K562 (cell line): ENCODE results near the gene RSPH1. TPM values are rescaled to one million over a fixed set of nuclear protein-coding genes. Genes with fewer than 3 reads are reported as not detected.

Experiments used
- CBFA2T2 ChIP-seq: fragments of 450-650 bp; conservative IDR thresholded peaks from 2 replicates; pipeline ENCODE4 v1.6.1; 2017; ENCODE audit warnings: mild to moderate bottlenecking
- DMBX1 ChIP-seq: fragments of 250-450 bp; sonication (Bioruptor Pico); IDR thresholded peaks from 2 replicates; pipeline ENCODE4 v1.8.0; 2022; ENCODE audit warnings: inconsistent platforms, mild to moderate bottlenecking, moderate library complexity, borderline replicate concordance
- GABPA ChIP-seq: fragments of 200-800 bp; sonication (Bioruptor generic); conservative IDR thresholded peaks from 2 replicates; pipeline ENCODE4 v1.6.1; 2016; ENCODE audit warnings: low read depth, missing genetic modification characterization, missing compliant biosample characterization
- ZBTB40 ChIP-seq, 2 experiments: fragments of 450-650 bp in 1 of 2; sonication (generic) in 1 of 2; formaldehyde crosslinking in 1 of 2; IDR thresholded peaks; 2 replicates each; pipeline versions ENCODE4 v1.7.1 to v1.9.0; 2016 to 2022; ENCODE audit warnings: inconsistent platforms in 1 of 2, mild to moderate bottlenecking in 1 of 2, missing genetic modification reagents in 1 of 2
- polyA plus RNA-seq, 8 experiments: library from polyadenylated mRNA; depleted of rRNA in 4 of 8; stranded (reverse) in 5 of 8; unstranded in 3 of 8; fragments of >200 nt; fragmentation: Nextera tagmentation in 2 of 8; fragmentation: Illumina TruSeq in 1 of 8; extraction: Ambion mirVana in 2 of 8; extraction: Trizol in 1 of 8; gene quantifications; 2 replicates each; pipeline versions ENCODE4 v1.2.1 to v1.2.3, GENCODE V29; 2011 to 2014; ENCODE audit warnings: inconsistent platforms in 1 of 8, missing spikeins in 1 of 8
- total RNA-seq, 7 experiments: library from RNA; depleted of rRNA in 6 of 7; stranded (reverse); fragments of >200 nt in 6 of 7; fragmentation: Illumina TruSeq in 2 of 7; extraction: Trizol in 2 of 7; gene quantifications; 2 replicates each; pipeline versions ENCODE4 v1.2.1 to v1.2.3, GENCODE V29; 2011 to 2021; ENCODE audit warnings: low replicate concordance in 1 of 7

RSPH1 gene
- total and polyA plus RNA-seq, 9 of the 15 experiments (the other 6 are each of a cell fraction or from before 2014, with no cell fraction given) = 0.17 TPM; not detected in 8

GRCh38 chr21:42463861-42464515 is 32.0 kb downstream of the RSPH1 start (continued):
- TF ChIP-seq ZBTB40 (IDR thresholded peaks at IDR 0.05) (peak; percentile 21; the same call in 1 of the 2 replicates), ZBTB40 (CRISPR knock-in tag; IDR thresholded peaks at IDR 0.05) (no peak), CBFA2T2 (no peak), GABPA (tag) (peak; percentile 59), DMBX1 (CRISPR knock-in tag) (peak; percentile 67; the same call in 1 of the 2 replicates)
